K562 treated with DMSO at 1 percent for 48 hours (cell line): ENCODE measurements around the gene TIGD3. TPM values are rescaled to one million over a fixed set of nuclear protein-coding genes. Genes with fewer than 3 reads are reported as not detected.

Source experiments
- total RNA-seq: library from RNA; unstranded; fragments of 300-600 nt; gene quantifications from 2 replicates; pipeline ENCODE4 v1.2.3, GENCODE V29; 2022; ENCODE audit warnings: low replicate concordance; ENCODE audit errors: extremely low read depth

Gene TIGD3
- total RNA-seq: not detected in 2 replicates

GRCh38 chr11:65354265-65355012, at the start of gene TIGD3:
TSS of gene TIGD3 (plus strand) at chr11:65354751. CDS start at chr11:65355809, 1,058 bp downstream.

GRCh38 chr11:65314501-65315203, 39.9 kb upstream of the TIGD3 start, which contains the start of gene CDC42EP2:
TSS of gene CDC42EP2 (plus strand) at chr11:65314866. CDS start at chr11:65320899, 6,033 bp downstream.

GRCh38 chr11:65382033-65382803, 27.7 kb downstream of the TIGD3 start, which contains the start of gene SLC25A45:
TSS of gene SLC25A45 (minus strand) at chr11:65382646. CDS start at chr11:65381951, 695 bp downstream.

GRCh38 chr11:65386307-65387140, 32.0 kb downstream of the TIGD3 start, which contains the start of gene FRMD8:
TSS of gene FRMD8 (plus strand) at chr11:65386637. CDS start at chr11:65387037, 400 bp downstream.

Other genes with a start within 250 kb of the TIGD3 start
- gene TM7SF2, start 242.9 kb upstream of the TIGD3 start, total RNA-seq: not detected in 2 replicates
- gene ZNHIT2, start 237.1 kb upstream of the TIGD3 start, total RNA-seq: not detected in 2 replicates
- gene FAU, start 232.6 kb upstream of the TIGD3 start, total RNA-seq: not detected in 2 replicates
- gene MRPL49, start 232.4 kb upstream of the TIGD3 start, total RNA-seq: not detected in 2 replicates
- not detected in 2 replicates for gene SYVN1, start 220.2 kb upstream of the TIGD3 start, total RNA-seq
- gene SPDYC, start 184.5 kb upstream of the TIGD3 start, total RNA-seq: not detected in 2 replicates
- not detected in 2 replicates for gene CAPN1, start 172.8 kb upstream of the TIGD3 start, total RNA-seq
- not detected in 2 replicates for gene POLA2, start 92.8 kb upstream of the TIGD3 start, total RNA-seq
- not detected in 2 replicates for gene CDC42EP2, start 39.9 kb upstream of the TIGD3 start, total RNA-seq
- gene DPF2, start 20.9 kb upstream of the TIGD3 start, total RNA-seq: 1,832 TPM in 1 of 2 replicates, not detected in the other
- gene SLC25A45, start 27.9 kb downstream of the TIGD3 start, total RNA-seq: not detected in 2 replicates
- gene FRMD8, start 31.9 kb downstream of the TIGD3 start, total RNA-seq: not detected in 2 replicates
- gene NEAT1, start 68.0 kb downstream of the TIGD3 start, total RNA-seq: 149 TPM in 1 of 2 replicates, not detected in the other
- gene MALAT1, start 144.3 kb downstream of the TIGD3 start, total RNA-seq: not detected in 2 replicates
- not detected in 2 replicates for gene SCYL1, start 170.3 kb downstream of the TIGD3 start, total RNA-seq
- not detected in 2 replicates for gene LTBP3, start 203.6 kb downstream of the TIGD3 start, total RNA-seq
- gene ZNRD2, start 215.7 kb downstream of the TIGD3 start, total RNA-seq: not detected in 2 replicates
- gene FAM89B, start 217.8 kb downstream of the TIGD3 start, total RNA-seq: not detected in 2 replicates
- not detected in 2 replicates for gene EHBP1L1, start 221.3 kb downstream of the TIGD3 start, total RNA-seq
- not detected in 2 replicates for gene KCNK7, start 241.0 kb downstream of the TIGD3 start, total RNA-seq